ENCODE results near the gene MVB12B.
A peak's percentile ranks its signal among the peaks of the same experiment; 100 is the strongest.

Gene MVB12B

GRCh38 chr9:126303488-126303887 is 23.1 kb upstream of the MVB12B start:
- DNase-seq: no peak

GRCh38 chr9:126304207-126304970 is 22.2 kb upstream of the MVB12B start:
- DNase-seq: no peak

DNA sequence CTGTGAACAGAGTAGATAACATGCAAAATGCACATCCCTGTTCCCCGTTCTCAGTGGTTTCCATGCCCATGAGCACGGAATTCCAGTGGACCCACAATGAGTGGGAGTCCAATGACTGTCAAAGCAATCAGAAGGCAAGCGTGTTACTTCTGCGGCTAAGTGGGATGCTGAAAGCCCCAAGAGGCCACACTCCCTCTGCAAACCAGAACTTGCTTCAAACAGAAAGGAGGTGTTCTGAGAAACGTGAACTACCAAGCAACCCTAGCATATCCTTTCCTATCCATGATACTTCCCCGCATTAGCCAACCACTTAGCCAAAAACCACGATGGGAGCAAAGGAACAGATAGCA is 21.7 kb upstream of the MVB12B start:
- no peak for DNase-seq

- DNase-seq: no peak
These were observed 20.5 kb upstream of the MVB12B start for GRCh38 chr9:126306071-126306647.

- no peak for DNase-seq
These were observed 19.1 kb upstream of the MVB12B start for GRCh38 chr9:126307322-126308061.

DNA sequence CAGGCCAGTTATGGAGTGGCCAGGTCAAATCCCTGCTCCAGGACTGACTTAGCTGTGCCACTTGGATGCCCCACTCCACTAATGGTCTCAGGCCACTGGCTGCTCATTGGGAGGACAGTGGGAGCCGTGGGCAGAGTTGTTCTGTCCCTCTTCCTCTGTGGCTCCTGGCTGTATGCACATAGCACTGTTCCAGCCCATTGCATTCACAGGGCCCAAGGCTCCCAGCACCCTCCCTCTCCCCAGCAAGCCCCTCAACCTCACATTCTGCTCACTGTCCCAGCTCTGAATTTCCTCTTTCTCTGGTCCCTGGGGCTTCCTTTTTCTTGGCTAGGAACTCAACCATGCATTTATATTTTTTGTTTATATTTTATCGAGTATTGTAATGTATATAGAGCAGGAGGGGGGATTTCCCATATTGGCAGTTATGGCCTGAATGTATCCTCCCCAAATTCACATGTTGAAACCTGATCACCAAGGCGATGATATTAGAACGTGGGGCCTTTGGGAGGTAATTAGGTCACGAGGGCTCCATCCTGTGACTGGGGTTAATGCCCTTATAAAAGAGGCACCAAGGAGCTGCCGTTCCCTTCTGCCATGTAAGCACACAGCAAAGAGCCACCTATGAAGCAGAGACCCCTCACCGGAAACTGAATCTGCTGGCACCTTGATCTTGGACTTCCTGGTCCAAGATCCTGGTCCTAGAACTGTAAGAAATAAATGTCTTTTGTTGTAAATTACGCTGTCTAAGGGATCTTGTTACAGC is 17.0 kb upstream of the MVB12B start:
- no peak for DNase-seq

GRCh38 chr9:126312584-126313551 is 13.8 kb upstream of the MVB12B start:
- DNase-seq: no peak

- DNase-seq: no peak
These were observed 10.5 kb upstream of the MVB12B start for GRCh38 chr9:126316085-126316655.

DNA sequence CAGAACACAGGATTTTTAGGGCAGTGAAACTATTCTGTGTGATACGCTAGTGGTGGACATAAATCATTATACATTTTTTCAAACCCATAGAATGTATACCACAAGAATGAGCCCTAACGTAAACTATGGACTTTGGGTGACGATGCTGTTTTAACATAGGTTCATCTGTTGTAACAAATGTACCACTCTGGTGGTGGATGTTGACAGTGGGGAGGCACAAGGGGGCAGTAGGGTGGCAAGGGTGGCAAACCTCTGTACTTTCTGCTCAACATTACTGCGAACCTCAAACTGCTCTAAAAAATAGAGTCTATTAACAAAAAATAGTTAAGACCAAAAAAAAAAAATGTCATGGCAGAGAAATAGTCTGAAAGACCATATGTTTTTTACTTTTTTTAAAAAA is 9.1 kb upstream of the MVB12B start:
- DNase-seq: peak; percentile 26 to 28

DNA sequence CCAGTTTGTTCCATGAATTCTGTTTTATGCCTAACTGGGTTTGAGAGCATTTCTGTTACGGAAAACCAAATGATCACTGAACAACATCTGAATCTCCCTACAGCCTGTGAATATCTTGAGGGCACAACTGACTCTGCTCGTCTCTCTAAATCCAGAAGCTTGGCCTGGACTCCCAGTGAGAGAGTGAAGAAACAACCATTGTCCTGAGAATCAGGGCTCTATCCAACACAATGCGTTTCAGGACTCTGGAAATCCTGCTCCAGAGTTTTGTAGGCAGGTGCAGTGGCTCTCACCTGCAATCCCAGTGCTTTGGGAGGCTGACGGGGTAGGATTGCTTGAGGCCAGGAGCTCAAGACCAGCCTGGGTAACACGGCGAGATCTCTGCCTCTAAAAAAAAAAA is 7.8 kb upstream of the MVB12B start:
- no peak for DNase-seq

DNA sequence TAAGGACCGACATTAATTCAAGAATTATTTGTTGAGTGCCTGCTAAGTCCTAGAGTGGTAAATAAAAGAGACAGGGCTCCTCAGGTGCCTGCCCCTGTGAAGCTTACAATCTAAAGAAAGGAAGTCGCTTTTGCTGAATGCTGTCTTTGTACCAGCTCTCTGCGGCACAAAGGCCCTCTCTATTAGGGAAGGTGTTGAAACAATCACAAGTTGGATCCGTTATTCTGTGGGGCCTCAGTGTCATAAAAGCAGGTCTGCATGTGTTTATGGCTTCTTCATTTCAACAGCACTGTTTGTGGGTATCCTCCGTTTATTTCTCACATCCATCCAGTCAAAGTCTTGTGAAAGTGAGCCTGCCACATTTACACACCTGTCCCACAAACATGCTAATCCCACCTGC is 7.0 kb upstream of the MVB12B start:
- no peak for DNase-seq

- DNase-seq: no peak
These were observed 6.3 kb upstream of the MVB12B start for GRCh38 chr9:126320158-126320922.

- no peak for DNase-seq
These were observed 4.9 kb upstream of the MVB12B start for GRCh38 chr9:126321742-126322141.

- no peak for DNase-seq
These were observed 808 bp upstream of the MVB12B start for GRCh38 chr9:126325821-126326220.

GRCh38 chr9:126327006-126327713 is 531 bp downstream of the MVB12B start:
- DNase-seq: peak; percentile 7 to 24

DNA sequence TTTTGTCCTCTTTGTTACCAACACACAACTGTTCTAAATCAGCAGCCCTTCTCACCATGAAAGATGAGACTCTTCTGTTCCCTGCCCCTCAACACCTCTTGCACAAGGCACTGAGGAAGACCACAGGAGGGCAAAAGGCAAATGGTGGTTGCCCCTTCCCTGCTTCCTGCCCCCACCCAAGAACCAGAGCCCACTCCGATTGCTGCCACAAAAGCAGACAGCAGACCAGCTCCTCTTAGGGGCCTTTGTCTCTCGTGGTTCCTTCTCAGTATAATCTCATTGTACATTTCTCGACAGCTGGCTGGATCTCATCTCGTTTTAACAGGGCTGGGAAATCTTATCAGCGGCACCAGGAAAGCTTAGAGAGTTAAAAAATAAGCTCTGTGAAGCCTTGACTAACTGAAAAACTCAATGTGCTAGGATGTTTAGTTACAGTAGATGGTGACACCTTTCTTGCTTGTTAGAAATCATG is 1.1 kb downstream of the MVB12B start:
- no peak for DNase-seq

DNA sequence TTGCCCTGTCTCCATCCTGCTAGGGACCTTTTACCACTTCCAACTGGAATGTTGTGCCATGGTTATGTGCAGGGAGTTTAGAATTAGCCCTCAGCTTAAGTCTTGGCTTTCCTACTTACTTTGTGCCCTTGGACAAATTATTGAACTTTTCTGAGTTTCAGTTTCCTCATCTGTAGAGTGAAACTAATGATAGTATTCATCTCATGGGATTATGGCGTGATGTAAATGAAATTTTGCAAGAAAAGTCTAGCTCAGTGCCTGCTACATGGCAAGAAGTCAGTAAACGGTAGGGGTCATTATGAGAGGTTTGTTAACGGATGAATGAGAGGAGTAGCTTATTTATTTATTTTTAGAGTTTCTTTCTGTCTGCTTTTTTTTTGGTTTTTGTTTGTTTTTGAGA is 1.8 kb downstream of the MVB12B start:
- no peak for DNase-seq

GRCh38 chr9:126329476-126330275 is 3.0 kb downstream of the MVB12B start:
- no peak for DNase-seq

DNA sequence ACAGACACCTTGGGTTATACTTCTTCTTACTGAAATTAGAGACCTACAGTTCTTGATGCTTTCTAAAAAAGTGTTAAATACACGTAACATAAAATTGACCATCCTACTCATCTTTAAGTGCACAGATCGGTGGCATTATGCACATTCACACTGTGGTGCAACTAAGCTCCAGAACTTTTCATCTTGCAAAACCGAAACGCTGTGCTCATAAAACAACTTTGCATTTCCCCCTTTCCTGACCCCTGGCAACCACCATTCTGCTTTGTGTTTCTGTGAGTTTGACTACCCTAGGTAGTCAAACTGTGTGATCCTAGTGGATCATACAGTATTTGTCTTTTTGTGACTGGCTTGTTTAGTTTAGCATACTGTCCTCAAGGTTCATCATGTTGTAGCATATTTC is 3.9 kb downstream of the MVB12B start:
- no peak for DNase-seq
